HUDEP-2 (cell line): ENCODE results near the gene EI24.
A peak's percentile ranks its signal among the peaks of the same experiment; 100 is the strongest.

Source experiments
- DNase-seq, 76 experiments: peaks; one replicate each; lab custom pipeline; 2025; ENCODE audit not compliant: unreplicated experiment in 76 of 76; lab: John Stamatoyannopoulos, UW

The EI24 gene

GRCh38 chr11:125625630-125626287, 56.5 kb downstream of the EI24 start:
- DNase-seq: peak in 75 of 76 experiments; percentile 25 to 92 (median 80)

DNA sequence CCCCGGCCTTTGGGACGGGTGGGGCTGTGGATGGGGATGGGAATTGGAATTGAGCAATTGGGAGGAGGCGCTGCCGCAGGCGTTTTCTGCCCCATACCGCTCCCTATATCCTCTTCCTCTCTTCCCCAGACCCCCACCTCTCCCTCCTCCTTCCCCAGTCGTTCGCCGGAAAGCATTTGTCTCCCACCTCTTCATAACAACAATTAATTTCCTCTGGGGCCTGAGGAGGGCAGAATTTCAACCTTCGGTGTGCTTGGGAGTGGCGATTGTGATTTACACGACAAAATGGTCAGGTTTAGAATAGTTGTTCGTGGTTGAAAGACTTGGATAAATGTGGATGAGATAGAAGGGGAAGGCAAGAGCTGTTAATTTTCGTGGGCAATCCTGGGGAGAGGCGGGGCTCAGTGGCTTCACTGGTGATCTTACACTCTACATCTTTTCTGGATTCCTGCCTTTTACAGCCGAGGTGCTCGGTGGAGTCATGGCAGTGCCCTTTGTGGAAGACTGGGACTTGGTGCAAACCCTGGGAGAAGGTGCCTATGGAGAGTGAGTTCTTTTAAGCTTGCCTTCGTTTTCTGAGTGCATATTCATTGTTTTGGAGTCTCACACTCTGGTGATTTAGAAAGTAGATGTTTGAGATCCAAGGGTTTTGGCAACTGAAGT, 57.1 kb downstream of the EI24 start:
- DNase-seq: peak in 25 of 76 experiments; percentile 11 to 69 (median 41)

- DNase-seq: no peak
Observed at GRCh38 chr11:125627236-125627910, 58.1 kb downstream of the EI24 start.
